Right lobe of liver (tissue), 4 donors: Measurements from ENCODE around the gene NUP88.

Experiments
- POLR2A ChIP-seq: fragments of 450-650 bp; IDR thresholded peaks from one replicate; pipeline ENCODE4 v1.6.1; 2017; ENCODE audit warnings: antibody characterized with exemption, mild to moderate bottlenecking
- TF ChIP-seq, protein P1 (sequence below), 4 donors: fragments of 200-600 bp in 3 of 4; fragments of 450-650 bp in 1 of 4; IDR thresholded peaks; one replicate each; pipeline versions ENCODE4 v1.5.1 to v1.8.0; 2016 to 2022; ENCODE audit warnings: antibody characterized with exemption in 4 of 4, mild to moderate bottlenecking in 2 of 4
- donor health status: DM: no; HTN: no; CAD: no.
- donor health status: DM: no; HTN: no; CAD: no.
- donor health status: DM: no; HTN: yes; CAD: no.

DNA sequence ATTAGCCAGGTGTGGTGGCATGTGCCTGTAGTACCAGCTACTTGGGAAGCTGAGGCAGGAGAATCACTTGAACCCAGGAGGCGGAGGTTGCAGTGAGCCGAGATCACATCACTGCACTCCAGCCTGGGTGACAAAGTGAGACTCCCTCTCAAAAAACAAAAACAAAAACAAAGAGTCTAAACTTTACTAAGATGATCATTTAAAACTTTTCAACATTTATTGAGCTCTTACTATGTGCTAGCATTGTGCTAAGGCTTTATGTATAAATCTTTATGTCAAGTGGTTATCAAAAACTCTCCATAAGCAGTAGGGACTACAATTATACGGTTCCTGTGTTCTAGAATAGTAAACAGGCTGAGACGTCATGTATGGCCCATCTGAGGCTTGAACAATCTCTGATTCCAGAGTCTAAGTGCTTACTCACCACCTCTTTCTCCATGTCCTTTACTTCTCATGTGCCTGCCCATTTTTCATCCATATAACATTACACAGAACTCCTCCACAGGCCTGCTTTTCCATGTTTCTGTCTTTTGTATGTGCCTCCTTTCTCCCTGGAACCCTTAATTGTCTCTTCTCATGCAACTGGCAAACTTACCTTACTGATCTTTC lies 66.7 kb downstream of the NUP88 start:
- TF ChIP-seq POLR2A: no peak
- TF ChIP-seq, protein P1, sequence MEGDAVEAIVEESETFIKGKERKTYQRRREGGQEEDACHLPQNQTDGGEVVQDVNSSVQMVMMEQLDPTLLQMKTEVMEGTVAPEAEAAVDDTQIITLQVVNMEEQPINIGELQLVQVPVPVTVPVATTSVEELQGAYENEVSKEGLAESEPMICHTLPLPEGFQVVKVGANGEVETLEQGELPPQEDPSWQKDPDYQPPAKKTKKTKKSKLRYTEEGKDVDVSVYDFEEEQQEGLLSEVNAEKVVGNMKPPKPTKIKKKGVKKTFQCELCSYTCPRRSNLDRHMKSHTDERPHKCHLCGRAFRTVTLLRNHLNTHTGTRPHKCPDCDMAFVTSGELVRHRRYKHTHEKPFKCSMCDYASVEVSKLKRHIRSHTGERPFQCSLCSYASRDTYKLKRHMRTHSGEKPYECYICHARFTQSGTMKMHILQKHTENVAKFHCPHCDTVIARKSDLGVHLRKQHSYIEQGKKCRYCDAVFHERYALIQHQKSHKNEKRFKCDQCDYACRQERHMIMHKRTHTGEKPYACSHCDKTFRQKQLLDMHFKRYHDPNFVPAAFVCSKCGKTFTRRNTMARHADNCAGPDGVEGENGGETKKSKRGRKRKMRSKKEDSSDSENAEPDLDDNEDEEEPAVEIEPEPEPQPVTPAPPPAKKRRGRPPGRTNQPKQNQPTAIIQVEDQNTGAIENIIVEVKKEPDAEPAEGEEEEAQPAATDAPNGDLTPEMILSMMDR (IDR thresholded peaks at IDR 0.05): no peak
